Measurements from ENCODE around the gene OSBPL6.

GRCh38 chr2:178227187-178227586 is 32.9 kb downstream of the OSBPL6 start:
- no peak for TF ChIP-seq CTCF (IDR thresholded peaks at IDR 0.05; ENCODE audit: low read length)
- TF ChIP-seq EZH2 (optimal IDR thresholded peaks at IDR 0.05; ENCODE audit: low read depth, low read length): no peak
- TF ChIP-seq EZH2phosphoT487 (IDR thresholded peaks at IDR 0.05; ENCODE audit: low read length): no peak
